ENCODE measurements around the gene RPS18.

RPS18 gene

DNA sequence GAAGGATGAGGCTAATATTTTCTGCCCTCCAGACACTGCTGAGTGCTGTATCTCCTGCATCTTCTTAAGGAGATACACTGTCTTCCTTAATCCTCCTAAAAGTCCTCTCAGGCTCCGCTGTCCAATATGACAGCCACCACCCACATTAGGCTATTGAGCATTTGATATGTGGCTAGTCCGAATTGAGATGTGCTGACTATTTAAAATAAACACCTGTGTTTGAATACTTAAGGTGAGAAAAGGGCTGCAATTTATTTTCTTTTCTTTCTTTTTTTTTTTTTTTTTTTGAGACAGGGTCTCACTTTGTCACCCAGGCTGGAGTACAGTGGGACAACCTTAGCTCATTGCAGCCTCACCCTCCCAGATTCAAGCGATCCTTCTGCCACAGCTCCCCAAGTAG is 30.0 kb downstream of the RPS18 start:
- H3K79me2 ChIP-seq (ENCODE audit: control insufficient read depth, low read length) = peaks cover 54% of the 10 kb centered on the region
- H3K4me3 ChIP-seq (ENCODE audit: low read length) = no peak overlapping the region
- H3K4me1 ChIP-seq (ENCODE audit: control insufficient read depth, low read length) = peaks cover 31% of the 10 kb centered on the region
- no peak overlapping the region for H3K4me2 ChIP-seq (ENCODE audit: low read length)
- H3K27ac ChIP-seq (ENCODE audit: low read depth, low read length) = no peak overlapping the region
- H4K20me1 ChIP-seq (ENCODE audit: control insufficient read depth, insufficient read depth, low read depth, low read length) = no peaks in the 10 kb centered on the region
- H3K9me2 ChIP-seq (replicated peaks; ENCODE audit: control insufficient read depth, low read length) = no peaks in the 10 kb centered on the region
- H3F3A ChIP-seq (ENCODE audit: control insufficient read depth, insufficient read depth) = peaks cover 22% of the 10 kb centered on the region
- no peaks in the 10 kb centered on the region for H3K27me3 ChIP-seq (ENCODE audit: control insufficient read depth, low read length)
- TF ChIP-seq EZH2phosphoT487 (IDR thresholded peaks at IDR 0.05; ENCODE audit: borderline replicate concordance, low read length) = no peak
- TF ChIP-seq, protein P1, sequence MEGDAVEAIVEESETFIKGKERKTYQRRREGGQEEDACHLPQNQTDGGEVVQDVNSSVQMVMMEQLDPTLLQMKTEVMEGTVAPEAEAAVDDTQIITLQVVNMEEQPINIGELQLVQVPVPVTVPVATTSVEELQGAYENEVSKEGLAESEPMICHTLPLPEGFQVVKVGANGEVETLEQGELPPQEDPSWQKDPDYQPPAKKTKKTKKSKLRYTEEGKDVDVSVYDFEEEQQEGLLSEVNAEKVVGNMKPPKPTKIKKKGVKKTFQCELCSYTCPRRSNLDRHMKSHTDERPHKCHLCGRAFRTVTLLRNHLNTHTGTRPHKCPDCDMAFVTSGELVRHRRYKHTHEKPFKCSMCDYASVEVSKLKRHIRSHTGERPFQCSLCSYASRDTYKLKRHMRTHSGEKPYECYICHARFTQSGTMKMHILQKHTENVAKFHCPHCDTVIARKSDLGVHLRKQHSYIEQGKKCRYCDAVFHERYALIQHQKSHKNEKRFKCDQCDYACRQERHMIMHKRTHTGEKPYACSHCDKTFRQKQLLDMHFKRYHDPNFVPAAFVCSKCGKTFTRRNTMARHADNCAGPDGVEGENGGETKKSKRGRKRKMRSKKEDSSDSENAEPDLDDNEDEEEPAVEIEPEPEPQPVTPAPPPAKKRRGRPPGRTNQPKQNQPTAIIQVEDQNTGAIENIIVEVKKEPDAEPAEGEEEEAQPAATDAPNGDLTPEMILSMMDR (IDR thresholded peaks at IDR 0.05; ENCODE audit: low read depth, low read length, poor library complexity, severe bottlenecking) = no peak
- peaks cover 63% of the 10 kb centered on the region for H3K36me3 ChIP-seq (ENCODE audit: control insufficient read depth, low read length)
- H3K9me3 ChIP-seq (ENCODE audit: control insufficient read depth, insufficient read depth, low read length) = no peaks in the 10 kb centered on the region

DNA sequence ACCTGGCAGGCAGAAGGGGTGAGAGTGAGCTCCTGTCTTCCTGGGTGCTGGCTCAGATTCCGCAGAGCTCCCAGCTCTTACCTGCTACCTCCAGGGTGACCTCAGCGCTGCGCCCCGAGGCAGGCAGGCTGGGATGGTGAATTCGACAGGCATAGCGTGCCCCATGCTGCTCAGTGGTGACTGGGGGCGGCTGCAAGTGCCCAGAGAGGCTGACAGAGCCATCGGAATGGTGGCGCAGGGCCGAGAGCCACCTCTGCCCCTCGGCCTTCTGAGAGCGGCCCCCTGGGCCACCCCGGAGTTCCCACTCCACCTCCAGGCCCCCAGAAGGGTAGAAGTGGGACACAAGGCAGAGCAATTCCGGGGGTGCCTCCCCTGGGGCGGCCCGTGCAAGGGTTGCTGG is 32.3 kb downstream of the RPS18 start:
- Histone ChIP-seq H3K9me2 (replicated peaks; ENCODE audit: control insufficient read depth, low read length) (no peaks in the 10 kb centered on the region), H3K79me2 (ENCODE audit: control insufficient read depth, low read length) (peaks cover 63% of the 10 kb centered on the region), H4K20me1 (ENCODE audit: control insufficient read depth, insufficient read depth, low read depth, low read length) (no peaks in the 10 kb centered on the region), H3K36me3 (ENCODE audit: control insufficient read depth, low read length) (peaks cover 72% of the 10 kb centered on the region), H3K9me3 (ENCODE audit: control insufficient read depth, insufficient read depth, low read length) (no peaks in the 10 kb centered on the region), H3K4me2 (ENCODE audit: low read length) (no peak overlapping the region), H3K27ac (ENCODE audit: low read depth, low read length) (no peak overlapping the region), H3K4me3 (ENCODE audit: low read length) (no peak overlapping the region), H3F3A (ENCODE audit: control insufficient read depth, insufficient read depth) (peaks cover 19% of the 10 kb centered on the region), H3K4me1 (ENCODE audit: control insufficient read depth, low read length) (peaks cover 23% of the 10 kb centered on the region), H3K27me3 (ENCODE audit: control insufficient read depth, low read length) (no peaks in the 10 kb centered on the region)
- TF ChIP-seq EZH2phosphoT487 (IDR thresholded peaks at IDR 0.05; ENCODE audit: borderline replicate concordance, low read length) = no peak
- TF ChIP-seq, protein P1 (IDR thresholded peaks at IDR 0.05; ENCODE audit: low read depth, low read length, poor library complexity, severe bottlenecking) = no peak

DNA sequence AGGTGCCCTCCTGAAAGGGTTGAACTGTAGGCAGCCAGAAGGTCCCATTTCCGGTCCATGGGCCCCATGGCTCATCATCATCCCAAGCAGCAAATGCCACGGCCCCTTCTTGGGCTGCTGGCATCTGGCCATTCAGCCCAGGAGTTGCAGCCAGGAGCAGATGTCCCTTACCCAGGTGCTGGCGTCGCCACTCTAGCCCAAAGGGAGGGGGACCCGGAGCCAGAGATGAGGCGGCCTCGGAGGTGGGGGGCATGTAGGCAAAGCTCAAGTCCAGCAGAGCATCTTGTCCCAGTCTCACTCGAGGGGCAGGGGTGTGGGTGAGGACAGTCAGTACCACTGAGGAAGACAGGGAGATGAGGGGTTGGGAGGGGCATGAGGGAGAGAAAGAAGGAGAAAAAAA is 33.2 kb downstream of the RPS18 start:
- H3K4me3 ChIP-seq (ENCODE audit: low read length) = no peak overlapping the region
- H3F3A ChIP-seq (ENCODE audit: control insufficient read depth, insufficient read depth) = peaks cover 13% of the 10 kb centered on the region
- peaks cover 19% of the 10 kb centered on the region for H3K4me1 ChIP-seq (ENCODE audit: control insufficient read depth, low read length)
- H3K27ac ChIP-seq (ENCODE audit: low read depth, low read length) = no peak overlapping the region
- no peaks in the 10 kb centered on the region for H3K27me3 ChIP-seq (ENCODE audit: control insufficient read depth, low read length)
- no peak overlapping the region for H3K4me2 ChIP-seq (ENCODE audit: low read length)
- no peaks in the 10 kb centered on the region for H3K9me3 ChIP-seq (ENCODE audit: control insufficient read depth, insufficient read depth, low read length)
- H3K79me2 ChIP-seq (ENCODE audit: control insufficient read depth, low read length) = peaks cover 65% of the 10 kb centered on the region
- no peaks in the 10 kb centered on the region for H4K20me1 ChIP-seq (ENCODE audit: control insufficient read depth, insufficient read depth, low read depth, low read length)
- TF ChIP-seq EZH2phosphoT487 (IDR thresholded peaks at IDR 0.05; ENCODE audit: borderline replicate concordance, low read length) = no peak
- TF ChIP-seq, protein P1 (IDR thresholded peaks at IDR 0.05; ENCODE audit: low read depth, low read length, poor library complexity, severe bottlenecking) = no peak
- H3K9me2 ChIP-seq (replicated peaks; ENCODE audit: control insufficient read depth, low read length) = no peaks in the 10 kb centered on the region
- peaks cover 72% of the 10 kb centered on the region for H3K36me3 ChIP-seq (ENCODE audit: control insufficient read depth, low read length)

Data from DOHH2 (cell line).